ENCODE results near the gene ZNF654.
"Not testable (repeated sequence)": the region's sequence is repeated elsewhere in the genome, so short reads cannot be mapped to it uniquely, and the experiment has no call there.

Gene ZNF654

GRCh38 chr3:88167173-88167572 is 108.1 kb downstream of the ZNF654 start:
- TF ChIP-seq CTCF (IDR thresholded peaks at IDR 0.05; ENCODE audit: low read length, missing control alignments) = no peak
- no peak for DNase-seq (ENCODE audit: low read depth)
- H3K4me3 ChIP-seq (replicated peaks; ENCODE audit: low read depth, low read length) = no peak overlapping the region

GRCh38 chr3:88167704-88168103 is 108.6 kb downstream of the ZNF654 start:
- H3K4me3 ChIP-seq (replicated peaks; ENCODE audit: low read depth, low read length) = no peak overlapping the region
- no peak for DNase-seq (ENCODE audit: low read depth)
- no peak for TF ChIP-seq CTCF (IDR thresholded peaks at IDR 0.05; ENCODE audit: low read length, missing control alignments)

GRCh38 chr3:88168171-88168570 is 109.1 kb downstream of the ZNF654 start:
- H3K4me3 ChIP-seq (replicated peaks; ENCODE audit: low read depth, low read length) = no peak overlapping the region
- TF ChIP-seq CTCF (IDR thresholded peaks at IDR 0.05; ENCODE audit: low read length, missing control alignments) = no peak
- no peak for DNase-seq (ENCODE audit: low read depth)

GRCh38 chr3:88180398-88180999 is 121.4 kb downstream of the ZNF654 start:
- H3K4me3 ChIP-seq (replicated peaks; ENCODE audit: low read depth, low read length) = no peak overlapping the region
- TF ChIP-seq CTCF (IDR thresholded peaks at IDR 0.05; ENCODE audit: low read length, missing control alignments) = peak; percentile 49
- DNase-seq (ENCODE audit: low read depth) = peak; percentile 70

GRCh38 chr3:88182165-88182918 is 123.3 kb downstream of the ZNF654 start:
- not testable (repeated sequence) for H3K4me3 ChIP-seq (replicated peaks; ENCODE audit: low read depth, low read length); DNase-seq (ENCODE audit: low read depth)

- H3K4me3 ChIP-seq (replicated peaks; ENCODE audit: low read depth, low read length) = no peak overlapping the region
- no peak for TF ChIP-seq CTCF (IDR thresholded peaks at IDR 0.05; ENCODE audit: low read length, missing control alignments)
- DNase-seq (ENCODE audit: low read depth) = peak; percentile 20
These were observed 129.4 kb downstream of the ZNF654 start for GRCh38 chr3:88188436-88188835.

- no peak for DNase-seq (ENCODE audit: low read depth)
- no peak overlapping the region for H3K4me3 ChIP-seq (replicated peaks; ENCODE audit: low read depth, low read length)
- no peak for TF ChIP-seq CTCF (IDR thresholded peaks at IDR 0.05; ENCODE audit: low read length, missing control alignments)
These were observed 130.3 kb downstream of the ZNF654 start for GRCh38 chr3:88189361-88189810.

All from fibroblast of pulmonary artery (primary cell).